Neutrophil (primary cell): ENCODE results near the gene TADA1.

ENCODE experiments used
- H3K27ac ChIP-seq: fragments of 200-600 bp; sonication (generic); 2 replicates; pipeline ENCODE4 v1.5.1; 2016; ENCODE audit warnings: mild to moderate bottlenecking, moderate library complexity
- H3K27me3 ChIP-seq: fragments of 200-600 bp; sonication (generic); 2 replicates; pipeline ENCODE4 v1.6.0; 2016; ENCODE audit warnings: mild to moderate bottlenecking
- H3K36me3 ChIP-seq: fragments of 200-600 bp; sonication (generic); 2 replicates; pipeline ENCODE4 v1.5.1; 2017
- H3K4me1 ChIP-seq, 2 experiments: fragments of 200-600 bp in 1 of 2; sonication (generic) in 1 of 2; 1 replicate in 1 of 2; 2 replicates in 1 of 2; pipeline versions ENCODE4 v1.5.1 to v1.6.1; 2013 to 2016; ENCODE audit warnings: low read depth in 1 of 2, low read length in 1 of 2, mild to moderate bottlenecking in 1 of 2, moderate library complexity in 1 of 2; ENCODE audit not compliant: control insufficient read depth in 1 of 2, insufficient read depth in 1 of 2
- H3K4me3 ChIP-seq, 2 experiments: fragments of 200-600 bp in 1 of 2; sonication (generic) in 1 of 2; 1 replicate in 1 of 2; 2 replicates in 1 of 2; pipeline ENCODE4 v1.5.1; 2013 to 2016; ENCODE audit warnings: low read depth in 1 of 2, low read length in 1 of 2, mild to moderate bottlenecking in 1 of 2, moderate library complexity in 1 of 2
- H3K9me3 ChIP-seq: fragments of 200-600 bp; sonication (generic); 2 replicates; pipeline ENCODE4 v1.5.1; 2016
- TF ChIP-seq, protein P1 (sequence below): fragments of 200-600 bp; sonication (generic); IDR thresholded peaks from 2 replicates; pipeline ENCODE4 v1.5.1; 2016; ENCODE audit warnings: antibody characterized with exemption

TADA1 gene

DNA sequence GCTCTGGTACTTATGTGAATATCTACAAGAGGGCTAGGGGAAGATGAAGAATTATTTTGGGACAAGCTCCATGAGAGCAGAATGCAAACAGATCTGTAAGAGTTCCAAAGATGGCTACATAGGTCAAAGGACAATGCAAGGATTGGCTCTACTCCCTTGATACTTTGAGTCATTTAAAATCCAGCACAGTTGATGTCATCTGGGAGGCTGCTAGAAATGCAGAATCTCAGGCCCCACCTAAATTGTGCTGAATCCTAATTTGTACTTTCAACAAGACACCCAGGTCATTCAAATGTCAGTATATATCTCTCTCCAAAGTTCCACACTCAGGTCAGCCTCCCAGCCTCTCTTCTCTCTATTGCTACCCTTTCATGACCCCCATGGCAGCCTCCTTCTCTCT, 23.7 kb upstream of the TADA1 start:
- H3K9me3 ChIP-seq, result no peaks in the 10 kb centered on the region
- H3K27ac ChIP-seq, result no peak overlapping the region
- TF ChIP-seq, protein P1, sequence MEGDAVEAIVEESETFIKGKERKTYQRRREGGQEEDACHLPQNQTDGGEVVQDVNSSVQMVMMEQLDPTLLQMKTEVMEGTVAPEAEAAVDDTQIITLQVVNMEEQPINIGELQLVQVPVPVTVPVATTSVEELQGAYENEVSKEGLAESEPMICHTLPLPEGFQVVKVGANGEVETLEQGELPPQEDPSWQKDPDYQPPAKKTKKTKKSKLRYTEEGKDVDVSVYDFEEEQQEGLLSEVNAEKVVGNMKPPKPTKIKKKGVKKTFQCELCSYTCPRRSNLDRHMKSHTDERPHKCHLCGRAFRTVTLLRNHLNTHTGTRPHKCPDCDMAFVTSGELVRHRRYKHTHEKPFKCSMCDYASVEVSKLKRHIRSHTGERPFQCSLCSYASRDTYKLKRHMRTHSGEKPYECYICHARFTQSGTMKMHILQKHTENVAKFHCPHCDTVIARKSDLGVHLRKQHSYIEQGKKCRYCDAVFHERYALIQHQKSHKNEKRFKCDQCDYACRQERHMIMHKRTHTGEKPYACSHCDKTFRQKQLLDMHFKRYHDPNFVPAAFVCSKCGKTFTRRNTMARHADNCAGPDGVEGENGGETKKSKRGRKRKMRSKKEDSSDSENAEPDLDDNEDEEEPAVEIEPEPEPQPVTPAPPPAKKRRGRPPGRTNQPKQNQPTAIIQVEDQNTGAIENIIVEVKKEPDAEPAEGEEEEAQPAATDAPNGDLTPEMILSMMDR, result no peak
- H3K36me3 ChIP-seq, result no peaks in the 10 kb centered on the region
- no peak overlapping the region for H3K4me3 ChIP-seq
- H3K4me1 ChIP-seq, result peaks cover 11 to 15% of the 10 kb centered on the region in 2 experiments
- no peaks in the 10 kb centered on the region for H3K27me3 ChIP-seq

DNA sequence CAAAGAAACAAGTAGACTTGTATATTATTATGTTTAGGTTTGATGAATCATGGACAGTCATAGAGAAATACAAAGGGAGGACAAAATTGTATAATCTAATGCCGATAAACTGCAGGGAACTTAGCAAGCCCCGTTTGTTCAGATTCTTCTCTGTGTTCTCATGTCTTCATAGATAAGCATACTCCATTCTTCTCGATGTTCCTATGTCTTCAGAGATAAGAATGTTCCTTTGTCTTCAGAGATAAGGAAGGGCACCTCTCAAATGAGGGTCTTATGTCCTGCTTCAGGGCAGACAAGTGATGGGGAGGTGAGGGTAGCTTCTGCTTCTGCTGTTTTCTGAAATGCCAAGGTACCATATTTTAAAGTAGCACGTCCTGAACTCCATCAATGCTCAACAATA, 19.7 kb upstream of the TADA1 start:
- Histone ChIP-seq H3K4me3 (no peak overlapping the region), H3K9me3 (no peaks in the 10 kb centered on the region), H3K4me1 (no peaks in the 10 kb centered on the region), H3K27me3 (peaks cover 7% of the 10 kb centered on the region), H3K27ac (no peak overlapping the region), H3K36me3 (no peaks in the 10 kb centered on the region)
- TF ChIP-seq, protein P1, result no peak

DNA sequence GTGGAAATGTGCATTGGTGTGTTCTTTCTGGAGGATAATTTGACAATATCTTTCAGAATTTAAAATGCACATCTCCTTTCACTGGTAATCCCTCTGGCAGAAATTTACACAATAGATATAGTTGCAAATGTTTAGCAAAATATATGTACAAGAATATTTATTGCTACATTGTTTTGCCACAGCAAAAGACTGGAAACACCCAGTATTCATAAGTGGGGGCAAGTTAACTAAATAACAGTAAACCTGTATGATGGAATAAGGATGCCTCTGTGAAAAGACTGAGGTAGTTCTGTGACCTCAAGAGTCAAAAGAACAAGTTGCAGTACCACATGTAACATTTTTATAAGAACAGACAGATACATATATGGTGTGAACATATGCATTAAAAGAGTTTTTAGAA, 13.7 kb upstream of the TADA1 start:
- Histone ChIP-seq H3K27ac (no peak overlapping the region), H3K9me3 (no peaks in the 10 kb centered on the region), H3K27me3 (peaks cover 22% of the 10 kb centered on the region), H3K36me3 (no peaks in the 10 kb centered on the region), H3K4me1 (no peaks in the 10 kb centered on the region), H3K4me3 (no peak overlapping the region)
- TF ChIP-seq, protein P1, result no peak

DNA sequence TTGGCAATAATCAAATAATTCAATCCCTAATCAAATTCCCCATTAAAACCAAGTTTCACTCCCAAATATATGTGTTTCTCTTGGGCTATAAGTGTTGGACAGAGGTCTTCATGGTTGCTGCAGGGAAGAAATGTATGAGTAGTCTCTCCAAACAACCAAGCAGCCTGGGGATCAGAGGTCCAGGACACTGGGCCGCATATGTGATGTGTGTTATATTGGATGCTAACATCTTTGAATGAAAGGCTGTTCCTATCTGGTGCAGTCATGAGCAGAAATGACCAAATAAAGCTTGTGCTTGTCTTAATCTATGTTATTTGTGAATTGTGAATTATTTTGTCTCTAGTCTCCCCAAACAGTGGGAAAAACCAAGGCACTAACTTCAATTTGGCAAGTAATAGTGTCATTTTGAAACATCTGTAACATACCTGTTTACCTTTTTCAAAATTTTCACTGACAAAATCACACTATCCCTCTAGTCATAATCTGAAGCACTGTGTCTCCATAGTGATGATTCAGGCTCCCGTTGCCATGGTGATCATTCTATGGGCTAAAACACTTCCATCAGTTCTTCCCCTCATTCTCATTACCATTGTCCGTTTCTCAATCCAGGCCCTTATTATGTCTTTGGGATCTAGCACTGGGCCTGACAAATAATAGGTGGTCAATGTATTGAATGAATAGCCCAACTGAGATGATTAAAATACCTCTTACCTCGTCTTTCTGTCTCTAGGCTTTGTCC, 12.5 kb upstream of the TADA1 start:
- Histone ChIP-seq H3K9me3 (no peaks in the 10 kb centered on the region), H3K4me1 (peaks cover 0 to 6% of the 10 kb centered on the region in 2 experiments), H3K27ac (no peak overlapping the region), H3K27me3 (peaks cover 34% of the 10 kb centered on the region), H3K4me3 (no peak overlapping the region), H3K36me3 (no peaks in the 10 kb centered on the region)
- TF ChIP-seq, protein P1, result no peak

DNA sequence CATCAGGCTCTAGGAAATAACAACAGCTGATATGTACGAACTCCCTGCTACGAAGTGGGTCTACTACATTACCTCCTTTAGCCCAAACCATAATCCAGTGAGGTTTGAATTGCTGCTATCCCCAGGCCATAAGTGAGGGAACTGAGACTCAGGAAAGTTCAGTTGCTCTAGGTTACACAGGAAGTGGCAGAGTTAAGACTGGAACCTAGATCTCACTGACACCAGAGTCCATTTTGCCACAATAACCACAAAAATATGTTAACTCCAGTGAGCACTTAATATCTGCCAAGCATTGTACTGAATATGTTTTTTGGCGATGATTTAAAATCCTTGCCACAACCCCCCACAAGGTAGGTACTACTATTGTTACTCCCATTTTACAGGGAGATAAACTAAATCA, 8.9 kb upstream of the TADA1 start:
- no peak overlapping the region for H3K4me3 ChIP-seq
- H3K4me1 ChIP-seq, result peaks cover 0 to 11% of the 10 kb centered on the region in 2 experiments
- TF ChIP-seq, protein P1, result no peak
- no peaks in the 10 kb centered on the region for H3K36me3 ChIP-seq
- no peak overlapping the region for H3K27ac ChIP-seq
- H3K9me3 ChIP-seq, result no peaks in the 10 kb centered on the region
- peaks cover 41% of the 10 kb centered on the region for H3K27me3 ChIP-seq
